NCI-H82 treated with DMSO at 0.1 percent for 48 hours (cell line): ENCODE data around the gene EFHD1.
"Not testable (repeated sequence)": the region's sequence is repeated elsewhere in the genome, so short reads cannot be mapped to it uniquely, and the experiment has no call there.

ENCODE experiments used
- DNase-seq: peaks from one replicate; lab custom pipeline; 2025; ENCODE audit not compliant: unreplicated experiment; lab: John Stamatoyannopoulos, UW

The EFHD1 gene

DNA sequence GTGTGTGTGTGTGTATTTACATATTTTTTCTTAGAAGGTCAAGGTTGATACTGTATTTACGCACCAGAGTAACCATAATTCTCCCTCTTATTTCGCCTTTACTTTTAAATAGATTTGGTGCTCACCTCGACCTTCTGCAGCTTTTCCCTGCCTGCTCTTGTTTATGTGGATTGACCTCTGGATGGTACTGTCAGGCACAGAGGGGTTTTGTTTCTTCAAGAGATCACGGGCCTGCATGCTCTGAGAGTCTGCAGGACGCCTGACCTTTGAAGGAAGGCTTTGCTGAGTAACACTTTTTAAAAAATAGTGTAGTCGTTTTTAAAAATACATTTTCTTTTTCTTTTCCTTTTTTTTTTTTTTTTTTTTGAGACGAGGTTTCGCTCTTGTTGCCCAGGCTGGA, 18.1 kb upstream of the EFHD1 start:
- DNase-seq = no peak

DNA sequence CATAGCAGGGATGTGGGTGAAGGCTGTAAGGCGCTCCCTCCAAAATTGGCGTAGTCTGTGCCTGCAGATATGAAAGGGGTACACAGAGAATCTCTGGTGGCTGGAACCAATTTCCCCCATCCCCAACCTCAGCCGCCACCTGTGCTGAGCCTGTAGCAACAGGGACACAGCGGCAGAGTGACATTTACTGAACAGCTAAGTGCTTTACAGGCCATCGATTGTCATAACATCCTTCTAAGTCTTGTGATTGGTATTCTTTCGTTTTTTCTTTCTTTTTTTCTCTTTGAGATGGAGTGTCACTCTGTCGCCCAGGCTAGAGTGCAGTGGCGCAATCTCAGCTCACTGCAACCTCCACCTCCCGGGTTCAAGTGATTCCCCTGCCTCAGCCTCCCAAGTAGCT, 12.2 kb upstream of the EFHD1 start:
- DNase-seq = no peak

DNA sequence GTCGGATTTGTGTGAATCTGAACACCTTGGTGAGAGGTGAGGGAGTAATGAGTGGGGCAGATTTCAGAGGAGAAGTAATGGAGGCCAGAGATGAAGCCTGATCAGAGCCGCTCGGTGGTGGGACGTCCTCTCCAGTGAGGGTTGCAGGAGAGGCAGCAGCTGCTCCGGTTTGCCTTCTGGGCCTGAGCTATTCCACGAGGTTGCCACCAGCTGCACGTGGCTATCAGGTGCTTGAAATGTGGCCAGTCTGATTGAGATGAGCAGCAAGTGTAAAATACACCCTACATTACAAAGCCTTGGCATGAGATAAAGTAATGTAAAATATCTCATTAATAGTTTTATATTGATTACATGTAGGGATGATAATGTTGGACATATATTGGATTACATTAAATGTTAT, 10.8 kb upstream of the EFHD1 start:
- DNase-seq = no peak

DNA sequence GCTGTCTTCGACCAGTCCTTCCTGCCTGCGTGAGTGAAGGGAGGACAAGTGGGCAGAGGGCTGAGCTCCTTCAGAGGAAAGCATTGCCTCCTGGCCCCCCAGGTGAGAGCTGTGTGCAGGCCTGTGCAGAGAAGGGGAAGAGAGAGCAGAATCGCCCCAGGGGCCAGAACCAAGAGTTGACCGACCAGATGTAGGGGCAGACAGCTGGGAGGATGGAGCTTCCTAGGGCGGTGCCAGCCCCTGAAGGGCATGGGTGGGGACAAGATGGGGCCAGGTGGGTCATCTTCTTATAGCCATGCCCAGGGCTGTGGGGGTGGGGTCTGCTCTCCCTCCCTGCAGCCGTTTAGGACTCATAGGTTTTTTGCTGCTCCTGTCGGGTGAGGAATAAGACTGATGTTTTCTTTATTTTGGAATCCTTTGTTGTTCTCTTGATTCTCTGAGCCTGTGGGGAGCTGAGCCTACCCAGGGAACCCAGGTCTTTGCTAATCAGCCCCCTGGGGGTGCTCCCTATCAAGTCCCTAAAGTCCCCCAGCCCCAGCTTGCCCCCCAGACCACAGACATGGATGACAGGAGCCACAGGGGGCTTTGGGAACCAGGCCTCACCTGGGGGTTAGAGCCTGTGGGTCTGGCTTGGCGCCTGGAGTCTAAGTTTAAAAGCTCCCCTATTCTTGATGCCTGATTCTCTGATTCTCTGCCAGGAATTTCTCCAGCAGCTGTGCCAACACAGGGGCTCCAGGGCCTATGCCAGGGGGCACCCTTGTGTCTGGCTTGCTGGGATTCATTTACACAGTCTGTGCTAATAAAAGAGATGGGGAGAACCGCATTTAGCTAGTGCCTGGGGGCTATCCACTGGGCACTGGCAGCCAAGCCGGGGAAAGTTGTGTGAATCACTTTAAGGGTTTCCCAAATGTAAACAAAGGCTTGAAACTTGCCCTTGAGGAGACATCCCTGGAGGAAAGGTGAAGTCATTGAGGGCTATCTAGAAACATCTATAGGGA, 9.3 kb upstream of the EFHD1 start:
- no peak for DNase-seq

DNA sequence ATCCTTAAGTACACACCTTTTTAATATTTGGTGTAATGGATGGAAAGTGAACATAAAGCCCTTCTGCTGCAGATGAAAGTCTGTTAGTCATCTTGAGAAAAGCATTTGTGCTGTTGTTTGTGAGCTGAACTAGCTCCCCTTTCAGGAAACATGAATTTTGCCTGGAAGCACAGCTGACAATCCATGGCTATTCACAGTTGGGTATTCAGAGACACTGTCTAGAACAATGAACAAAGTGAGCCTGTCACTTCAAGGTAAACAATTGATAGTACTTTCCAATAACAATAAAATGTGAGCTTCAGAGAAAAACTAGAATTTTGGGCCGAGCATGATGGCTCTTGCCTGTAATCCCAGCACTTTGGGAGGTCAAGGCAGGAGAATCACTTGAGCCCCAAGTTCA, 6.8 kb upstream of the EFHD1 start:
- DNase-seq = no peak

DNA sequence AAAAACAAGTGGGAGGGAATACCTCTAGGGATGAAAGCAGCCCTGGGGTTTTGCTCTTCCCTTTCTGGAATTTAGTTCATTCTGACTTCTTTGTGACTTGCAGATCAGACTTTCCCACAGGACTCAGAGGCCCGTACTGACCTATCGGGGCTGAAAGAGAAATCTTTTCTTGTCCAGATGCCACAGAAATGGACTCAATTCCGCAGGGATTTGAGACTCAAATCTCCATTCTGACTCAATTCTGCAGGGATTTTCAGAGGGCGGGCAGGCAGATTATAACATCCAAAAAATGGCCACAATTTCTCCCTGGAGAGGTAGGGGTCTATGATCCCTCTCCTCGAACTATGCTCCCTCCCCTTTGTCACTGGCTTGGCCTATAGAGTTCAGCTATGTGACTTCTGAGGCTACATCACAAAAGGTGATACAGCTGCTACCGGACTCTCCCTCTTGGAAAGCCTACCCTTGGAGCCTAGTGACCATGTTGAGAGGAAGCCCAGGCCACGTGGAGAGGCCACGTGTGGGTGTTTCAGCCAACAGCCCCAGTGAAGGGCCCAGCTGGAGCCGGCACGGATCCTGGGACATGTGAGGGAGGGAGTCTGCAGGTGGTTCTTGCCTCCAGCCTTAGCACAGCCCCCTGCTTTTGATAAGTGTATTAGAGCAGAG, 4.8 kb upstream of the EFHD1 start:
- no peak for DNase-seq

DNA sequence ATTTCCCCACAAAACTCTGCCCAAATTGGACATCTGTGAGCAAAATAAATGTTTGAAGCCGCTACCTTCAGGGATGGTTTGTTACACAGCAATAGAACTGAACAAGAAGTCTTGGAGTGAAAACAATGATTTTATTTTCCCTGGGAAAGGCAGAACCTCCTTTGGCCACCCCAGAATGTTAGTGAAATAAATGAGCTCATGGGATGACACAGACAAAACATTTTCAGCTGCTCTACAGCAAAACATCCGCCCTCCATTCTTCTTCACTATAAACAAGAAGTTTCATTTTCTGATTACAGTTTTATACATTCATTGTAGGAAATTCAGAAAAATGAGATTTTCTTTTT, 4.3 kb upstream of the EFHD1 start:
- DNase-seq = no peak

DNA sequence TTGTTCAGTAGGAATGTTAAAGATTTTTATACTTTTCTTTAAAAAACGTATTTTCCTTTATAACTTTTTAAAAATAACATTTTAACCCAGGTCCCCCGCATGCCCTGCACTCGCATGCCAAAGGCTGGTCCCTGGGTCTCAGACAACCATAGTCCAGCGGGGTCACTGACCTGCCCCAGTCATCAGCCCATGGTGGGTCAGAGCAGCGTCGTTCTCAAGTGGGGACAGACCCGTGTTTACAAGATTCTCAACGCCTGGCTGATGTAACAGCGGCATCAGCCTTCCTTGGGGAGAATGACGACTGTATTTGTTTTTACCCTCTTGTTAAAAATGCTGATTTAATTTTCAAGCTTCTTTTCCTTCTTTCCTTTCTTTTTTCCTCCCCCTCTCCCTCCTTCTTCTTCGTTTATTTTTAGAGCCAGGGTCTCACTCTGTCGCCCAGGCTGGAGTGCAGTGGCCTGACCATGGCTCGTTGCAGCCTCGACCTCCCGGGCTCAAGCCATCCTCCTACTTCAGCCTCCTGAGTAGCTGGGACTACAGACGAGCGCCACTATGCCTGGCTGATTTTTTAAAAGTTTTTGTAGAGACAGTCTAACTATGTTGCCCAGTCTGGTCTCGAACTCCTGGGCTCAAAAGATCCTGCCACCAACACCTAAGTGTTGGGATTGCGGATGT, 1.0 kb upstream of the EFHD1 start:
- DNase-seq = no peak

DNA sequence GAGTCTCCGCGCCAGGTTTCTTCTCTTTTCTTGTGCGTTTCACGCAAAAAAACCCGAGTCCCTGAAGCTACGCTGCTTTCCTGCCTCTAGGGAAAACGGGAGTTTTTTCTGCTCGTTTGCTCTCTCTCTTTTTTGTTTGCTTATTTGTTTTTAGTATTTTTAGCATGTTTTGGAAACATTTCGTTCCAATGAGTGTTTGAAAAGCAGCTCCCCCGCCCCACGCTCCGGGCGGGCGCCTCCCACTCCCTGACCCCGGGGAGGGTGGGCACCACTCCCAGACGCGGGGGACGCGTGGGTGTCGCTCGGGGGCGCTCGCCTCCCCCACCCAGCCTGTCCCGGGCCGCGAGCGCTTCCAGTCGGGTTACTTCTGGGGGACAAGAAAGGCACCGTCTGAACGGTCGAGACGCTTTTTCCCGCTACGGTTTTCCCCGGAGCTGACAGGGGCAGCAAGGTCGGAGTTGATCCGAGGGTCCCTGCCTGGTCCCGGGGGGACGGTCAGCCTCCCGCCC, 446 bp upstream of the EFHD1 start:
- no peak for DNase-seq

DNA sequence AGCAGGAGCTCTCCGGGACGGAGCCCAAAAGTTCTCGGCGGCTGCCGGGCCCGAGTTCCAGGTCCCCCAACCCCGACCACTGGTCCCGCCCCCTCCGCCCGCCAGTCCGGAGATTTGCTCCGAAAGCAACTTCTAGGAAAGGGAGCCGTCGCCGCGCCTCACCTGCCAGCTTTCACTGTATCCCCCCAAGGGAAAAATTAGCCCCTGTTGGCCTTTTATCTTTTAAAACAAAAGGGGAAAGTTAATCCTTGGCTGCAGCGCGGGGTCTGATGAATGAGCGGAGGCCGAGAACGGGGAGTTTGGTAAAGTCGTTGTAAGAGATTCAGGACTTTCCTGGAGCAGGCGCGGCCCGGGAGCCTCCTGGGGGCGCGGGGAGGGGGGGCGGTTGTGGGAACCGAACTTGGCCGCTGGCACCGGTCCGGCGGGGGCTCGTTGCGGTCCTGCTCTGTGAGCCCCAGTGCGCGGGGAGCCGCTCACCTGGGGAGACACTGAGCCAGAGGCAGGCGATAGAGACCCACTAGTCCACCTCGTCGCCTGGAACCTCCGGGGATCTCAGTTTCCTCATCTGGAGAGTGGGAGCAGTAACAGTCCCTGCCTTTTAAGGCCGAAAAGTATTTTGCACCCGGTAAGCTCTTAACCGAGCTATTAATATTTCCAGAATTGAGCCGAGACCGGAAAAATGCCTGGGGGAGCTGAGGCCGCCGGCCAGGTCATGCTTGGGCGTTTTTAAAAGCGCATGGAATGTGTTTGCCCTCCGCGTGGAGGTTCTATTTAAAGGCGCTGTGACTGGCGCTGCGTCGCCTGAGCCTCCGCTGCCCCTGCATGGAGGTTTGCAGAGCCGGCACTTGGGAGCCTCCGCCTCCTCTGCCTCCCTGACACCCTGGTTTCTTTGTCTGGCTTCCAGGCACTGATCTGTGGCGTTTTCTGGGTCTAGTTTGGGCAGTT, 1.1 kb downstream of the EFHD1 start:
- no peak for DNase-seq

DNA sequence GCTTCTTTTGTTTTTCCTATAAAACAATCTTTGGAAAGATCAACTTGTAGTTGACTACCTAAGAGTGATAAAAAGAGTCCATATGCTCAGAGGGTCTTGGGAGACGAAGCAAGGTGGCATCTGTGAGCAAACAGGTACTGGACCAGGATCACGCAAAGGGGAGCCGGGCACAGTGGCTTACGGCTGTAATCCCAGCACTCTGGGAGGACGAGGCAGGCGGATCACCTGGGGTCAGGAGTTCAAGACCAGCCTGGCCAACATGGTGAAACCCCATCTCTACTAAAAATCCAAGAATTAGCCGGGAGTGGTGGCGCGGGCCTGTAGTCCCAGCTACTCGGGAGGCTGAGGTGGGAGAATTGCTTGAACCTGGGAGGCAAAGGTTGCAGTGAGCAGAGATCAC, 2.0 kb downstream of the EFHD1 start:
- not testable (repeated sequence) for DNase-seq

DNA sequence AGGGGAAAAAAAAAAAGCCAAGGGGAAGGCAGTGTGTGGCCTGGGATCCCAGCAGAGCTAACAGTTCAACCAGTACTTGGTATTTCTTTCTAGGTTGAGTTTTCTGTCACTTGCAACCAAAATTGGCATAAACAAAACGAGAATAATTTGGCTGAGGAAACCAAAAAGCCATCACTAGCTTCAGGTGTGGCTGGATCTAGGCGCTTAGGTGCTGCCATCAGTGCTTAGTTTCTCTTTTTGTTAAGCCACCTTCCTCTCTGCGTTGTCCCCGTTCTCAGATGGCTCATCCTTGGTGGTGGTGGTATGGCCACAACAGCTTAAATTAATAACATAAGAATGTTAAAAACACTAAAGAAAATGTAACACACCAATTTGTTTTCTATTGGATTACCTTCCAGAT, 2.4 kb downstream of the EFHD1 start:
- no peak for DNase-seq

DNA sequence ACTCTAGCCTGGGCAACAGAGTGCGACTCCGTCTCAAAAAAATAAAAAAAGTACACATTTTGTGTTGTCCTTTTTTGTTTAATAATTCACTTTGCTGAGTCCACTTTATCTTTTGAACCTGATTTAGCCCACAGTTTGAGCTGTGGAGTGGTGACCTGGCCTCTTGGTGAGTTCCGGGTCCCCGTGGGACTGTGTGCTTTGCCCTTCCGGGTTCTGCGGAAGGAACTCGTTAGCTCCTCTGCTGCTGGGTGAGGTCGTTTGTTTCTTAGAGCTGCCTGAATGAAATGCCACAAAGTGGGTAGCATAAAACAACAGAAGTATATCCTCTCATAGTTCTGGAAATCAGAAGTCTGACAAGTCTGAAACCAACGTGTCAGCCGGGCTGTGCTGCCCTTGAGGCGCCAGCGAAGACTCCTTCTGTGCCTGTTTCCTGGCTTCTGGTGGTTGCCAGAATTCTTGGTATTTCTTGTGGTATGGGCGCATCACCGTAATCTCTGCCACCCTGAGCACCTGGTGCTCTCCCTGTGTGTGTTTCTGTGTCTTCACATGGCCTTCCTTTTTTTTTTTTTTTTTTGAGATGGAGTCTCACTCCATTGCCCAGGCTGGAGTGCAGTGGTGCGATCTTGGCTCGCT, 3.5 kb downstream of the EFHD1 start:
- DNase-seq = no peak

DNA sequence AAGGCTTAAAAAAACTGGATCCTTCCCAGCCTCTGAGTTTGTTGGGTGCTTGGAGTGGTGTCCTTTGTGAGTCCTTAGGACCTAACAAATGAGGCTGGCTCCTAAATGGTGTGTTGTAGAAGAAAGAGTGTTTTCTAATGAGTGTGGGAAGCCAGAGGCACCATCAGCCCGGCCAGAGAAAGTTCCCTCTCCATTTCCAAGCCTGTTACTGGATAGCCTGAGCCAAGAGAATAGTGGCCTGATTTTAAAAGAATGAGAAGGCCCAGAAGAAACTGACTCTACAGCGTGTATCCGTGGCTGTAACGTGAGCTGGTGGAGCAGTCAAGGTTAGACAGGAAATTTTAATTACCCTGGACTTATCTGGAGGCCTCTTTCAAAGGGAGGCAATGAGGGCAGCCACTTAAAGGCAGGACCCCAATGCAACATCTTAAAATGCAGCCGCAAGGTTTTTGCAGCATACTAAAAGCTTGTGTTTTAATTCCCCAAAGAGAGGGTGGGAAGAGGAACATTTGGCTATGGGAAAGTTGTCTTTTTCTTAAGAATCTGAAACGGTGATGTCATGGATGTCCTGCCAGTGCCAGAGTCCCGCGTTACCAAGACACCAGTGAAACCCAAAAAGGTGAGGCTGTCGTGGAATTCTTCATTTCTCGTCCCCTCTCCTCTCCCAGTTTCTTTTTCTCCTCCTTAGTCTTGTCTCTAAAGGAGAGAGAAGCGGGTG, 4.6 kb downstream of the EFHD1 start:
- DNase-seq = no peak

DNA sequence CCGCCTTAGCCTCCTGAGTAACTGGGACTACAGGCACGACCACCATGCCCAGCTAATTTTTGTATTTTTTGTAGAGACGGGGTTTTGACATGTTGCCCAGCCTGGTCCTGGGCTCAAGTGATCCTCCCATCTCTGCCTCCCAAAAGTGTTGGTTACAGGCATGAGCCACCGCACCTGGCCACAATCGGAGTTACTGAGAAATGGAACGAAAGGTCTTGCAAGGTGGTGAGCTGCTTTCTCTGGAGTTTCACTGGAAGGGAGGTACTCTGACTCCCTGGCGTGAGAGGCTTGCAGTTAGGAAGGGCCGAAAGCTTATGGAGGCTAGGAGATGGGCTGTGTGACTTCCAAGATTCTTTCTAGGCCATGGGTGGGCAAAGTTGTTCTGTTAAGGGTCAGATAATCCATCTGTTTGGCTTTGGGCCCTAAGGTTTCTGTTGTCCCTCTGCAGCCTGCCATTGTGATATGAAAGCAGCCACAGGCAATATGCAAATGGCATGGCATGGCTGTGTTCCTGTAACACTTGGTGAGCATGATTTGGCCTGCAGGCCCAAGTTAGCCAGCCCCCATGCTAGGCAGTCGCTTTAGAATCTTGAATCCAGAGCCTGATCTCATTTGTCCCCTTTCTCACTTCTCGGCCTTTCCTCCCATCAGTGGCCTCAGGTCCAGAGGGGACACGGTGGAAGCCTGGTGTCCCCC, 7.9 kb downstream of the EFHD1 start:
- no peak for DNase-seq

DNA sequence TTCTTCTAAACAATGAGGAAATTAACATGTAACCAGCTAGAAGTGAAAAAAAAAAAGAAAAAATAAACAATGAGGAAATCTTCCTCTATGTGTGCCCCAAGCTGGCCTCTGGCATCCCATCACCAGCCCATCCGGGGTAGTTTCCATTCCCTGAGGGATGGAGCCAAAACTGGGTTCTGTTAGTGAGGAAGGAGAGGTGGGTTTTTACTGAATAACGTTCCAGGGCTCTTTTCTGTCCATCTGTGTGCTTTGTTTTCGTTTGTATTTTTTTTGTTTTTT, 9.7 kb downstream of the EFHD1 start:
- no peak for DNase-seq

DNA sequence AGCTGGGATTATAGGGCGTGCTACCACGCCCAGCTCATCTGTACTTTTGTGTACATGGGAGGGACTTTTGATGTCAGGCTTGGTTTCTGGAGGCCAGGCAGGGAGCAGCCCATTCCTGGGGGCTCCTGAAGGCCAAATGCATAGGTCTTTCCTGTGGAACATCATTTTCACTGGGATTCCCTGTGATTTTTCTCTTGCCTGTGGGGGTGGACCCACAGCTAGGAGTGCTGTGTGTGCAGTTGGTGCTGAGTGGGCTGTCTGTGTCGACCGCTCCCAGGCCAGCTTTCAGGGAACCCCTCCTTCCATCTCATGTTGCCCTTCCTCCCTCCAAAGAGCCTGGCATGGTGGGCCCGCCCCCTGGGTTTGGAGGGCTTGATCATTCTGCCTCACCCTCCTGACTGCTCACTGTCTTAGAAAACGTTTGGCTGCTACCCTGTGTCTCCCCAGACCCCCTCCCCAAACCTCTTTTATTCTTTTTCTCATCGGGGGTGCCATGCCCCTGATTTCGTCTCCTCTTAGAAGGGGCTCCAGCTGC, 10.5 kb downstream of the EFHD1 start:
- no peak for DNase-seq

DNA sequence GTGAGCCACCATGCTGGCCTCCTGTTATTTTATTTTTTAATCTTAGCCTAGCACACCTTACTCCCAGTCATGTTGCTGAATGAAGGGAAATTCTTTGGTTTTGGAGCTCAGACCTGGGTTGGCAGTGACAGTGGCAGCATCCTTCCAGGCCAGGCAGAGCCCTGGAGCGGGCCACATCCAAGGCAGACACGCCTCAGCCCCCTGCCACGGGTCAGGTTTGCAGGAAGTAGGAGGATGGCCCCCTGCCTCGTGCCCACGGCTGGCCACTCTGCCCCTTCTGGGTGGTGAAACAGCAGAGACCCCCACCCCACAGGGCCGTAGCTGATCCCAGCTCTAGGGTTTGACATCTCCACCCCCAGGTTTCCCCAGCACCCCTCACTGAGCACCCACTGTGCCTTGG, 11.7 kb downstream of the EFHD1 start:
- no peak for DNase-seq

DNA sequence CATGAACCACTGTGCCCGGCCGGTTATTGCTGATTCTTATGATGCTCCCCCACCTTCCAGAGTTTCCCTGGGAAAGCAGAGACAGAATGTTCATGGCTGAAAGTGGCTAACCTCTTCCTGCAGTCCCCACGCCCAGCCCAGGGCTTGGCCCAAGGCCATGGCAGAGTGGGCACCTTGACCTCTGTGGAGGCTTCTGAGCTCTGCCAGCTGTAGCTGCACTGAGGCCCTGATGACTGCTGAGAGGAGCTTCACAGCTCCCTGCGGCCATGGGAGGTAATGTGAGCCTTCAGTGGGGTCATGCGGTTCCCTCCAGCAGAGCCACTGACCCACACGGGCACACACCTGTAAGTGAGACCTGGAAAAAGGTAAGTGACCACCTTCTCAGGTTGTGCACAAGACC, 13.3 kb downstream of the EFHD1 start:
- DNase-seq = no peak
